GM18499 (cell line): ENCODE data around the gene MTHFD1L.
"Not testable (repeated sequence)": the region's sequence is repeated elsewhere in the genome, so short reads cannot be mapped to it uniquely, and the experiment has no call there.

Source experiments
- ATAC-seq: cut with Tn5 transposase; IDR thresholded peaks from one replicate; pipeline ENCODE4 v1.9.1; 2021; ENCODE audit warnings: moderate number of reproducible peaks; ENCODE audit not compliant: insufficient read depth, unreplicated experiment

Gene MTHFD1L

GRCh38 chr6:151034825-151035781 lies 169.6 kb downstream of the MTHFD1L start:
- ATAC-seq: no peak

DNA sequence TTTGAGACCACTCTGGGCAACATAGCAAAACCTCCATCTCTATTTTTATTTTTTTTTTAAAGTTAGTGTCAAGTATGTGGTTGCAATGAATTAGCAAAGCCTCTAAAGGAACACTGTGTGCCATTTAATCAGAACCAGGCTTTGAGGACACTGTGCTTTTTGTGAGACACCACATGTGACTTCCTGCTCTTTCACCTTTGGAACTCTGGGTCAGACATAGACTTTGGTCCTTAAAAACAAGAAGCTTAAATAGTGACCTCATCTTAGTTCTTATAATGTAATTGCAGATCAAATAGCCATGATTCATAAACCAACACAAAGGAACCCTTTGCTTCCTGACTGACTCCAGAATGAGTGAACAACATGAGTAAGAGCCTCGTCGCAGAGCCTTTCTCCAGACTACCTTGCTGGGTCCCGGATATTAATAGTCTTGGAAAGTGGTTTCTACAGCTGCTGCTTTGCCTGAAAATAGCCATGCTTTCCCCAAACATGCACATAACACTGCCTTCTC lies 170.8 kb downstream of the MTHFD1L start:
- ATAC-seq: not testable (repeated sequence)

DNA sequence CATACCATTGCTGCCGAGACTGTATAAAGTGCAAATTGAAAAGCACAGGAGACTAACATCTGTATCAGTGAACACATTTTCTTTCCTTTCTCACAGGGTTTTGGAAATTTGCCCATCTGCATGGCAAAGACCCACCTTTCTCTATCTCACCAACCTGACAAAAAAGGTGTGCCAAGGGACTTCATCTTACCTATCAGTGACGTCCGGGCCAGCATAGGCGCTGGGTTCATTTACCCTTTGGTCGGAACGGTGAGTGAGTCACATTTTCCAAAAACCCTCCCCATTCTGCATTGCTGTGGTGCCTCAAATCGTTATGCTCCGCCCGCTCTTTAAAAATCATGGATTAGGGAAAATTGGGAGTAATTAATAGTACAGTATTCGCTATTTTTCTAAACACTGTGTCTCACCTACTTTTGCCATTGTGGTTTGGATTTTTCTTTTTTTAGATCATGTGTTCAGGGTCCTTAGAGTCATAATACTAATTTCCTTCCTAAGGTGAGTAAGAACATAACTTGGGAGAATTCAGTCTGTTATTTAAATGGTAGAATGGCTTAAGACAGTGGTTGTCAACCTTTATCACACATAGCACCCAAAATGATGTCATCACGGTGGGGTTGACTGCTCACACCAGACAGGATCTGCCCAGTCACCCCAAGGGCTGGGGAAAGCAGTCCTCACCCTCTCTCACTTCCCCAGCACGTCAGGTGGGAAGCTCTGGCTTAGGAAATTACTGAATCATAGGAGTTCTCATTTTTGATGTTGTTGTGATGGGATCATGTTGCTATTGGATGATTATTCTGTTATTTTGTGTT lies 171.6 kb downstream of the MTHFD1L start:
- ATAC-seq: no peak

DNA sequence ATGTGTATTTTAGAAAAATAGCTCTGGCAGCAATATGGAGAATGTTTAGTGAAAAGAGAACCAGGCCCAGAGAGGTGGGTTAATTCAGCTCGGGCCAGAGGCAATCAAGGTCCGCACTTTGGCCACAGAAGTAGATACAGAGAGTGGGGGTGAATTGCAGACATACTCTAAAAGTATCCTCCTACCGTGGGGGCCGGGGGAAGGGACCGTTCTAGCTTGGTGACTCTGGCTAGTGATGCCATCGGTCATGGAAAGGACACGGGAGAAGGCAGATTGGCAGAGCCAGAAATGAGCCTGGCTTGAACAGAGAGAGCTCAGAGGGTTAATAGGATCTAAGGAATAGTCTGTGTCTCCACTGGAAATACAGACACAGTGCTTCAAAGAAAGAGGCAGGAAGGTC lies 173.1 kb downstream of the MTHFD1L start:
- ATAC-seq: no peak

GRCh38 chr6:151040888-151041521 lies 175.5 kb downstream of the MTHFD1L start:
- ATAC-seq: not testable (repeated sequence)

DNA sequence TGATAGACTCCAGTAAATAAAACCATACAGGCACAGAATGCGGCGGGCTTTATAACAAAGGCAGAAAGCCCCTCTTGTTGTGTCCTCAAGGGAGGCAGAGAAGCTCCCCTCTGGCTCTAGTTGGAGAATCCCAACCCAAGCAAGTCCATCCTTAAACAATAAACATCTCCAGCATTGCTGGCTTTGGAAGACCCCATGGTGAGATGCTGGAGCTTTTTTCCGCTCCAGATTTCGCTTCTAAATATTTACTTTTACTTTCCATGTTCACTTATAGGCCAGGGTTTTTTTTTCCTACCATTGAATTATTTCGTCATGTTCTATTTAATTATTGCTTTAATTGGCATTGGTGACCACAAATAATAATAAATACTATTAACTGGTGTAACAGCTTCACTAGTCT lies 176.2 kb downstream of the MTHFD1L start:
- no peak for ATAC-seq

- ATAC-seq: not testable (repeated sequence)
Measured at GRCh38 chr6:151042911-151043330, 177.4 kb downstream of the MTHFD1L start.

DNA sequence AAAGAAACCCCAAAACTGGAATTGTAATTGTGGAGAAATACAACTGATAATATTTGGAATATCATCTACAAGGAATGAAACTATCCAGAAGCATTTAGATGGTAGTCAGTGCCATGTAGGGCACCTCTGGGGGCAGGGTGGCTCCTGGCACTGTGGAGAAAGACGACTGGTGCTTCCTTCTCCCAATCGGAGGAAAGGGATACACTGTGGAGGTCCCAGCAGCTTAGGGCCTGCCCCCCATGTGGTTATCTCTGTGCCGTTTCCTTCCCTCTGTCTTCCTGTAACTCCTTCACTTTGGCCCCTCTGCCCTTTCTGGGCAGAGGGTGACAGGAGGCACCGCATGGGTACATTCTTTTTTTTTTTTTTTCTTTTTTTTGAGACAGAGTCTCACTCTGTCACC lies 178.4 kb downstream of the MTHFD1L start:
- ATAC-seq: no peak

DNA sequence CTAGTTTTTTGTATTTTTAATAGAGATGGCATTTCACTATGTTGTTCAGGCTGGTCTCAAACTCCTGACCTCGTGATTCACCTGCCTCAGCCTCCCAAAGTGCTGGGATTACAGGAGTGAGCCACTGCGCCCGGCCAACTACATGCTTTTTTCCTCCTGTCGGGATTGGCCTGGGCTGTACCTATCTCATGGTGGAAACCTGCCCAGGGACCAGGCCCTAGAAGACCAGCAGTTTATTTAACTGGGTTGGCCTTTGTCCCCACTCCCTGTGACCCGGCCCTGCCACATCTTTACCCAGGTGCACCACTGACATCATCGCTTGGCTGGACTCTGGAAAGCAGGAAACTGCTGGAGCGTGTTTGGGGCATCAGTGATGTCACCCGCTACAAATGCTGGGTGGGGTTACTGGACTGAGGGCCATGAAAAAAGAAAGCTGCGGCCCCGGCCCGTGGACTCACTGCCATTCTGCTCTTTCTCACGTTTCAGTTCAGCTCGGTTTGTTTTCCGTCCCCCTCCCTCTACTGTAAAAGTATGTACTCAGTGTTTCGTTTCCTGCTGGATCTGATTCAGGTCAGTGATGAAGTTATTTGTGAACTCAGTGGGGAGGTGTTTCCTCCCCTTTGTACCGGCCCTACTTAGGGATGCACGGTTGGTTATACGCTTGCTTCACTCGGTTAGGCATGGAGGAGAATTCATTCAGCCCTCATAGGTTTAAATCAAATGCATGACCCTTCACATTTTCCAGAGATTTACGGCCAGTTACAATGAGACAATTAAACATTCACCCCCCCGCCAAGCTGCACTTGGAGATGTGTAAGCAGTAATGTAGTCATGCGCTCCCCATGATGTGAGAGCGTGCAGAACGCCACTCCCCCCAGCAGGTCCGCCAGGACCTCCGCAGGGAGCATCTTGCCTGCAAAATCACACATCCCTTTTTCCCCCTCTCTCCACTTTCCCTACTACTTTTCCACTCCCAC lies 179.3 kb downstream of the MTHFD1L start:
- no peak for ATAC-seq

DNA sequence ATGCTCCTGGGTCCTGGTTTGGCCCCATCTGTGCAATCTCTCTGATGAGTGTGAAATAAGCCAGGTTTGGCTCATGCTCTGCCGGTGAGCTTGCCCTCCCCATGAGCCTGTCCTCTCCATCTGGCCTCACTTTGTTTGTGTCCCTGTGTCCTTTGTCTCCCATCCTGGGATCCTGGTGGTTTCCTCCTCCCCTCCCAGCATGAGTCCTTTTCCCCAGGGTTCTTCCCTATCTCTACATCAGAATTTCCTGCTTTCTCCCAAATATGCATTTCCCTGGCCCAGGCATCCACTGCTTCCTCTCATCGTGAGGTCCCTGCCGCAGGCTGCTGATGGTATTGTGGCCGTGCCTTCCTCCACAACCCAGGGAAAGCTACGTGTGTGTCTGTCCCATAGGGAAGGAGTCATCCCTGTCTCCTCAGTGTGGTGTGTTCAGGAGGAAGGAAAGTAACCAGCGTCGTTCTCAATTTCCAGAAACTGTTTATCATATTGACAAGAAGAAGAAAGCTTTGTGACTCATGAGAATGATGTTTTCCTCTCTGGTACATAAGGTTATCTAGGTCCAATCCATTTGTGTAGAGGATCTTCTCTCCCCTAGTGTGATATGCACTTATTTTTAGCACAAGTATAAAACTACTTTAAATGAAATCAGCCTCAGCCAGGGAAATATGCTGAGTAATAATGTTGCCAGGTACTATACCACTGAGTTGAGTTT lies 180.2 kb downstream of the MTHFD1L start:
- not testable (repeated sequence) for ATAC-seq

DNA sequence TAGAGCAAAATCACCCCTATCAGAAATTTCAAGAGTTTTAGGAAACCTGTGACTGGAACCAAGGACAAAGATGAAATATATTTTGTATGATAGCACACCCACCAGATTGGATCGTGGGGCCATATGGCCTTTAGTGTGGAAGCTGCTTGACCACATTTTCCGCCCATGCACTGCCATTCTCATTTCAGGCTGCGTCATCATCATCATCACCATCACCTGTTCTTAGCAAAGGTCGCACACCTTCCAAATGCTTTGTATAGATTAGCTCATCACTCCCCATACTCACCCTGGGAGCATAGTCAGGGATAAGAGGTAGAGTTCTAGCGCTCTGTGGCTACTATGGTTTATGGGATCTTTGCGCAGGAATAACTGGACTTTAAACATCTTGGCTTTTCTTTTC lies 185.7 kb downstream of the MTHFD1L start:
- ATAC-seq: no peak

- ATAC-seq: no peak
Measured at GRCh38 chr6:151052021-151052646, 186.6 kb downstream of the MTHFD1L start.

- no peak for ATAC-seq
Measured at GRCh38 chr6:151054306-151054705, 188.8 kb downstream of the MTHFD1L start.

- no peak for ATAC-seq
Measured at GRCh38 chr6:151056230-151056907, 190.9 kb downstream of the MTHFD1L start.

- no peak for ATAC-seq
Measured at GRCh38 chr6:151057061-151057460, 191.6 kb downstream of the MTHFD1L start.

DNA sequence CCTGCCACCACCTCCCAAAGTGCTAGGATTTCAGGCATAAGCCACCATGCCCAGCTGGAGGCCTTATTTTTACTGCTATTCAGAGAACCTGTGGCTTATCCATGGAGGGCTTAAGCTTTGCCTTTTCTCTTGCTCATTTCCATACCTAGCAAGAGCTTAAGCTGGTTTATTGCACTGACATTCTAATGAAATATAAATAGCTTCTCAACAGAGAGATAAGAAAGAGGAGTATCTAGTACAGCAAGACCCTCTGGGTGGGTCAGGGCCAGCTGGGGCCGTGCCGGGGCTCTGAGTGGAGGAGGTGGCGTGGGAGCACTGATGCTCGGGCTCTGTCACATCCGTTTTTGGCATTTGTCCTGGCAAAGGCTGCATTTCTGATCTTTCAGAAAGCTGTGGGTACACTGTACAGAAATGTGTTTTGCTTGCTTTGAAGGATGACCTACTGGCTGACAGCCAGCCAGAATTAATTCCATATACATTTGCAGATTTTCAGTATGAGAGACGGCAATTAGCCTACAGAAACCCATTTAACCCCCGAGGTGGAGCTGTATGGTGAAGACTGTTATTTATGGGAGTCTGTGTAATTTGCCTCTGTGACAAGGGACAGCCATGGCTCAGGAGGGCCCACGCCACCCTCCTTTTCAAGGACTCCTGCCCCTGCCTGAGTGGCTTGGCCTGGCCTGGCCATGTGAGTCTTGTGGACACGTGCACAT lies 192.7 kb downstream of the MTHFD1L start:
- ATAC-seq: no peak

DNA sequence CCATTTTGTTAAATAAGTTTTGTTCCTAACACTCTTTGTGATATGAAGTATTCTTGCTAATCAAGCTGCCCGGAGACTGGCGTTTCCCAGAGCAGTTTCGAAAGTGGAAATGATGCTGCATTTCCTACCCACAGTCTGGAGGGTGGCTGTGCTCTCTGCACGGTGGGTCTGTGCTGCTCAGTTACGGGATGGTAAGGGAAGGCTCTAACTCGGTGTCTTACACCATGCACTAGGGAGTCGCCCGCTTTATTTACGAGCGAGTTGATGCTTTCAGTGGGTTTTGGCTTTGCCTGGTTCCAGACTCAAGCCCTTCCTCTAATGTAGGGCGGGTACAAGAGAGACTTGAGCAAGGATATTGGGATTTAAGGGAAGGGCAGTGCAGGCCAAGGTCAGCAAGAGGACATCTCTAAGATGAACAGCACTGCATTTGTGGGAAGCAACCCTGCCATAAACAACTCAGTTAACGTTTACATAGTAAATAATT lies 194.2 kb downstream of the MTHFD1L start:
- no peak for ATAC-seq
